Fibroblast of the conjunctiva (primary cell): ENCODE data around the gene SAMD9L.

ENCODE experiments used
- DNase-seq: peaks from one replicate; pipeline ENCODE4 v3.0.0-alpha.2; 2010; ENCODE audit warnings: low read depth

The SAMD9L gene

GRCh38 chr7:93148144-93148543 is at the start of gene SAMD9L:
Gene SAMD9L (minus strand): TSS chr7:93148385. CDS start chr7:93135971, 12,414 bp downstream.
- DNase-seq, result no peak

GRCh38 chr7:93196336-93196735 is 48.2 kb upstream of the SAMD9L start:
- no peak for DNase-seq

- no peak for DNase-seq
Measured at GRCh38 chr7:93194386-93194785, 46.2 kb upstream of the SAMD9L start.

DNA sequence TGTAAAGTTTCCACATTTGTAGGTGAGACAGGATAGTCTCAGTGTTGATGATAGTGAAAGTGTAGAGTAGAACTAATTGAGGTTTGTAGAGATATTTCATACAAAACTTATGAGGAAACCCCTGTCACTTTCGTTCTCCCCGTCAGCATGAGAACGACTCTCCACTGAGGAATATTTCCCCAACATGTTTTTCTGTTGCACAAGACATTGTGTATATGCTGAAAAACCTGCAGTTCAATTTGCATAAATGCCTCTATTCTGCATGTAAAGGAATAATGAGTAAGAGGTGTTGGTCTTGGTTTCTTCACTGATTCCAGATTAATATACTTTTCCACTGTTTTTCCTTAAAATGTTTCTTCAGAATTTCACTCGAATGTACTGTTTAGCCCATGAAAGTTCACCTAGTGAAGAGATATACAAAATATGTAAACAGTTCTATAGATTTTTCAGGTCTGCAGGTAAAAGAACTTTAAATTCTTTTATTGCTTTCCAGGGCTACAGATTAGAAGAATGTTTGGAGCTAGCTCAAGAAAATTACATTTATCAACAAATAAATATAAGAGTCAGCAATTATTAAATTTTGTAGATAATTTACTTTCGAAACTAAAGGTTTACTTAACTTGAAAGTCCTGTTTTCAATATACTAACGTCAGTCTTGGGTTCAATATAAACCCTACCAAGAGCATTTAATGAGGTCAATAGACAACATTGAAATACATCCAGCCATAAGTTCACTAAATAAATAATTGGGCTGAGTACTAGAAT is 40.9 kb upstream of the SAMD9L start:
- DNase-seq, result no peak

DNA sequence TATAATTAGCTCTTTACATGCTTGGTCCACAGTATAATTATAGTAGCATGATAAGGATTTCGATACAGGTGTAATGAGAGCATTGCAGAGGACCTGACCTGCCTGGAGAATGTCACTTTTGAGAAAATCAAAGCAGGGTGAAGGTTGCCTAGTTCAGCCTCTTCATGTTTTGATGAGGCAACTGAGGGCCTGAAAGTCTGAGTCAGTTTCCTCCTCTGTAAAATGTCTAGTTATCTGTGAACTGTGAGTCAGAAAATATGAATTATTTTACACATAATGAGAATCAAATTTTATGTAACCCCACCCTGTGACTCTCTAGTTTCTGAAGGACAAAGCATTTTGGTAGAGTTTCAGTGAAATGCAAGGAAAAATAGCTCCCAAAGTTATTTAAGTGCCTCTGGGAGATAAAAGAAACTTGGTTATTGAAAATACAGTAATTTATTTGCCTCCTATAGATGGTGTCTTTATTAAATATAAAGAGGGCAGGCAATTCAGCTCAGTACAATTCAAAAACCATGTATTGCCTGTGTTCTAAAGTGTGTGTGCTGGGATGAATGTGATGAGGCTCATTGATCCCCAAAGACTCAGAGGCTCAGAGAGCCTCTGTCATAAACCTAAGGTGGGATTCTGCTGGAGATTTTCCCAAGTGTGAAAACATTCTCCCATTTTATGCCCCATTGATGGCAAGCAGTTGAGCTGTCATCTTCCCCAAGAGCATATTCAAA is 37.3 kb upstream of the SAMD9L start:
- no peak for DNase-seq

- DNase-seq, result no peak
Measured at GRCh38 chr7:93179173-93179572, 31.0 kb upstream of the SAMD9L start.

GRCh38 chr7:93178213-93178612 is 30.0 kb upstream of the SAMD9L start:
- DNase-seq, result no peak

- DNase-seq, result no peak
Measured at GRCh38 chr7:93176992-93177580, 28.9 kb upstream of the SAMD9L start.

DNA sequence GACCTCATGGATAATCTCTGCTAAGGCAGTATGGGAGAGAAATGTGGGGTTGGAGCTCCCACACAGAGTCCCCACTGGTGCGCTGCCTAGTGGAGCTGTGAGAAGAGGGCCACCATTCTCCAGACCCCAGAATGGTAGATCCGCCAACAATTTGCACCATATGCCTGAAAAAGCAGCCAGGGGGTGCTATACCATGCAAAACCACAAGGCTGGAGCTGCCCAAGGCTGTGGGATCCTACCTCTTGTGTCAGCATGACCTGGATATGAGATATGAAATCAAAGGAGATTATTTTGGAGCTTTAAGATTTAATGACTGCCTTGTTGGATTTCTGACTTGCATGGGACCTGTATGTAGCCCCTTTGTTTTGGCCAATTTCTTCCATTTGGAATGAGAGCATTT is 27.0 kb upstream of the SAMD9L start:
- DNase-seq, result no peak

- DNase-seq, result no peak
Measured at GRCh38 chr7:93172683-93173082, 24.5 kb upstream of the SAMD9L start.

DNA sequence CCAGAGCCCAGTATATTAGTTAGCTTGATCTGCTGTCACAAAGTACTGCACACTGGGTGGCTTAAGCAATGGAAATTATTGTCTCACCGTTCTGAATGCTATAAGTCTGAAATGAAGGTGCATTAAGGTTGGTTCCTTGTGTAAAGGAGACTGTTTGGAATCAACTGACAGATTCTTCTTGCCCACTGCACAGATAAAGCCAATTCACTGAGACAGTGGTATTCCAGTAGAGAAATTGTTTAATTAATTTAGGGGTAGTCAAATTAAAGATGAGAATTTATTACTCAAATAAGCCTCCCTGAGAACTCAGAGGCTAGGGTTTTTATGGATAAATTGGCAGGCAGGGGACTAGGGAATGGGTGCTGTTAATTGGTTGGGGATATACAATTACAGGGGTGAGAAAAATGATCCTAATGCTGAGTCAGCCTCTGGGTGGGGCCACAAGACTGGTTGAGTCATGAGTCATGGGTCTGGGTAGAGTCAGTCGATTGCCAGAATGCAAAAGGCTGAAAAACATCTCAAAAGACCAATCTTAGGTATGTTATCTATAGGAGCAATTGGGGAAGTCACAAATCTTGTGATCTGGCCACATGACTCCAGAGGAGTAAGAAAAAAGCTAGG is 23.5 kb upstream of the SAMD9L start:
- no peak for DNase-seq

DNA sequence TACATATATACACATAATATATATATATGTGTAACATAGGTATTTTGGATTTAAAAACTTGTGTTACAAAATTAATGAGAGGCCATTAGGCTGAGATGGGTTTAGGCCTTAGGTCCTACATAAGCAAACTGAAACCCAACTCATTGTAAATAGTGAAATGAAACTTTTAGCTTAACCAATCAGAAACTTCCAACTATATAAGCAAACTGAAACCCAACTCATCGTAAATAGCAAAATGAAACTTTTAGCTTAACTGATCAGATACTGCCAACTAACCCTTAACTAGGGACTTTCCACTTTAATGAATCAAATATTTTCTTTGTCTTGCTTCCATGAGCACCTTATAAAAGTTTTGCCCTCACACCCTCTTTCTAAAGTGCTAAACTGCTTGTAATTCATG is 17.3 kb upstream of the SAMD9L start:
- no peak for DNase-seq

DNA sequence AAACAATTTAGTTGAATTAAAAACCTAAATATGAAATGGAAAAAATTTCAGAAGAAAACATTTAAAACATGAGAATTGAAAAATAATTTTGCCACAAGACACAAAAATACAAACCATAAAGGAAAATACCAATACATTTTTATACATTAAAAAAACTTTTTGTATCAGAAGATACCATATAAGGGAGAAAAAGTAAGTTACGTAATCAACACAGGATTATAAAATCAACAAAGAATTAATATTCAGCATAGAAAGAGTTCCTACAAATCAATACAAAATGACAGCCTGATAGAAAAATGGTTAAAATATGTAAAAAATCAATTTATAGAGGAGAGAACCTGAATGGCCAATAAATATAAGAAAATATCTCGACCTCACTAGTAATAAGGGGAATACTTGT is 16.6 kb upstream of the SAMD9L start:
- no peak for DNase-seq

- no peak for DNase-seq
Measured at GRCh38 chr7:93161181-93161762, 13.1 kb upstream of the SAMD9L start.

- DNase-seq, result no peak
Measured at GRCh38 chr7:93160410-93160809, 12.2 kb upstream of the SAMD9L start.

GRCh38 chr7:93159490-93159889 is 11.3 kb upstream of the SAMD9L start:
- DNase-seq, result no peak

GRCh38 chr7:93156884-93157283 is 8.7 kb upstream of the SAMD9L start:
- DNase-seq, result no peak

- DNase-seq, result no peak
Measured at GRCh38 chr7:93150200-93150835, 2.1 kb upstream of the SAMD9L start.

DNA sequence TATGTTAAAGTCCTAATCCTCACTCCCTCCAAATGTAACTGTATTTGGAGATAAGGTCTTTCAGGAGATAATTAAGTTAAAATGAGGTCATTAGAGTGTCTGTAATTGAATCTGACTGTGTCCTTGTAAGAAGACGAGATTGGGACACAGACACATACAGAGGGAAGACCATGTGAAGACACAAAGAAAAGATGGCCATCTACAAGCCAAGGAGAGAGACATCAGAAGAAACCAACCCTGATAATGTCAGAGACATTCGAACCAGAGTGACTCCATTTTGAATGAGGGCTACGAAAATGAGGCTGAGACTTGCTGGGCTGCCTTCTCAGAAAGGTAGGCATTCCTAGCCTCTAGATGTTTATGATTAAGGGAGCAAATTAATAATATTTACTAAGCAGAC is 542 bp upstream of the SAMD9L start:
- no peak for DNase-seq

- peak; percentile 48 for DNase-seq
Measured at GRCh38 chr7:93147363-93147762, 822 bp downstream of the SAMD9L start.

GRCh38 chr7:93146472-93147141 is 1.6 kb downstream of the SAMD9L start:
- no peak for DNase-seq
